GM20000 (cell line): ENCODE measurements around the gene PTBP3.

Experiments used
- DNase-seq: peaks from one replicate; pipeline ENCODE4 v3.0.0; 2012; ENCODE audit warnings: low spot score
- CTCF ChIP-seq: IDR thresholded peaks from 2 replicates; pipeline ENCODE4 v1.5.1; 2012; ENCODE audit warnings: mild to moderate bottlenecking, control low read depth; ENCODE audit errors: extremely low read depth, missing control alignments

The PTBP3 gene

GRCh38 chr9:112265391-112265790, 68.0 kb downstream of the PTBP3 start:
- no peak for TF ChIP-seq CTCF
- DNase-seq, result no peak

- TF ChIP-seq CTCF, result no peak
- DNase-seq, result no peak
These were observed 70.8 kb downstream of the PTBP3 start for GRCh38 chr9:112262577-112262976.

GRCh38 chr9:112261133-112261532, 72.3 kb downstream of the PTBP3 start:
- no peak for DNase-seq
- TF ChIP-seq CTCF, result no peak

GRCh38 chr9:112258106-112258505, 75.3 kb downstream of the PTBP3 start:
- TF ChIP-seq CTCF, result no peak

GRCh38 chr9:112252194-112252593, 81.2 kb downstream of the PTBP3 start:
- DNase-seq, result no peak
- TF ChIP-seq CTCF, result no peak

More at GRCh38 chr9:112258106-112258505, 75.3 kb downstream of the PTBP3 start:
- DNase-seq, result no peak

- peak; percentile 33 for DNase-seq
- no peak for TF ChIP-seq CTCF
These were observed 84.1 kb downstream of the PTBP3 start for GRCh38 chr9:112249277-112249676.

GRCh38 chr9:112248722-112249121, 84.7 kb downstream of the PTBP3 start:
- TF ChIP-seq CTCF, result no peak
- no peak for DNase-seq
